HepG2 (cell line): Measurements from ENCODE around the gene CDK8. TPM values are rescaled to one million over a fixed set of nuclear protein-coding genes. Genes with fewer than 3 reads are reported as not detected.

Experiments
- ATAC-seq: fragments of 200-7000 bp; cut with Tn5 transposase; 3 replicates; pipeline ENCODE4 v1.9.1; 2020; ENCODE audit warnings: mild to moderate bottlenecking, moderate library complexity
- BruUV-seq: library from RNA; stranded (reverse); fragments of 400-500 nt; replicated peaks from 2 replicates; lab custom pipeline; 2021; lab: Mats Ljungman, UMichigan
- CTCF ChIA-PET: fragments of 300-600 bp; formaldehyde crosslinking; extraction: SDS; loops from one replicate; lab custom pipeline; 2021; ENCODE audit warnings: low total read pairs, inconsistent platforms, low intra/inter-chr PET ratio; lab: Yijun Ruan, JAX
- POLR2A ChIA-PET: fragments of 350-600 bp; sonication (Branson Sonifier 250); formaldehyde crosslinking; loops from one replicate; lab custom pipeline; 2020; ENCODE audit warnings: antibody characterized with exemption, inconsistent platforms; lab: Yijun Ruan, JAX
- DNase-seq: peaks from one replicate; pipeline ENCODE4 v3.0.0-alpha.2; 2015; ENCODE audit warnings: low spot score
- FAIRE-seq: peaks from 3 replicates; lab custom pipeline; 2011; peaks lifted over from hg19 to GRCh38; lab: Jason Lieb, UNC
- H2AFZ ChIP-seq: one replicate; pipeline ENCODE4 v1.6.1; 2011; ENCODE audit warnings: low read length, inconsistent platforms
- H3K27ac ChIP-seq: fragments of 300-600 bp; 3 replicates; pipeline ENCODE4 v1.8.0; 2011; ENCODE audit warnings: mixed run types, mild to moderate bottlenecking, mixed read lengths, low read length, inconsistent platforms; ENCODE audit not compliant: insufficient read depth; ENCODE audit errors: extremely low read length
- H3K27me3 ChIP-seq, 2 experiments: fragments of 200-600 bp in 1 of 2; 2 replicates in 1 of 2; 3 replicates in 1 of 2; pipeline versions ENCODE4 v1.6.0 to v1.8.0; 2011; ENCODE audit warnings: low read length in 2 of 2, mild to moderate bottlenecking in 2 of 2, moderate library complexity in 2 of 2, inconsistent platforms in 1 of 2; ENCODE audit not compliant: insufficient read depth in 2 of 2, control insufficient read depth in 1 of 2
- H3K36me3 ChIP-seq, 2 experiments: fragments of 200-600 bp in 1 of 2; replicated peaks in 1 of 2; 2 replicates in 1 of 2; 3 replicates in 1 of 2; pipeline versions ENCODE4 v1.5.1 to v1.8.0; 2011; ENCODE audit warnings: low read length in 2 of 2, inconsistent platforms in 1 of 2; ENCODE audit not compliant: insufficient read depth in 2 of 2, control insufficient read depth in 1 of 2
- H3K4me1 ChIP-seq: 2 replicates; pipeline ENCODE4 v1.5.1; 2012; ENCODE audit warnings: low read length, inconsistent platforms; ENCODE audit not compliant: insufficient read depth
- H3K4me2 ChIP-seq: 2 replicates; pipeline ENCODE4 v1.6.0; 2011; ENCODE audit warnings: low read depth, low read length, inconsistent platforms
- H3K4me3 ChIP-seq, 3 experiments: fragments of 200-600 bp in 1 of 3; sonication (generic), shearing (Covaris generic) in 1 of 3; replicated peaks in 1 of 3; 2 replicates each; pipeline ENCODE4 v1.5.1; 2011 to 2016; ENCODE audit warnings: low read length in 3 of 3, inconsistent platforms in 2 of 3, low read depth in 2 of 3, mild to moderate bottlenecking in 2 of 3, control low read depth in 1 of 3, mixed read lengths in 1 of 3; ENCODE audit not compliant: insufficient read depth in 1 of 3
- H3K79me2 ChIP-seq: one replicate; pipeline ENCODE4 v1.6.1; 2011; ENCODE audit warnings: low read length, inconsistent platforms; ENCODE audit not compliant: insufficient read depth
- H3K9ac ChIP-seq: 2 replicates; pipeline ENCODE4 v1.6.0; 2011; ENCODE audit warnings: mild to moderate bottlenecking, low read depth, low read length, inconsistent platforms; ENCODE audit not compliant: insufficient read depth
- H3K9me3 ChIP-seq: 2 replicates; pipeline ENCODE4 v1.5.1; 2012; ENCODE audit warnings: mild to moderate bottlenecking, low read length
- H4K20me1 ChIP-seq: 2 replicates; pipeline ENCODE4 v1.6.0; 2011; ENCODE audit warnings: inconsistent platforms, mild to moderate bottlenecking, low read length, moderate library complexity; ENCODE audit not compliant: insufficient read depth
- ARID3A ChIP-seq: IDR thresholded peaks from 2 replicates; pipeline ENCODE4 v1.6.1; 2012; ENCODE audit warnings: low read depth, low read length, improper control_type of control experiment
- BRF2 ChIP-seq: sonication (generic); formaldehyde crosslinking; IDR thresholded peaks from 2 replicates; pipeline ENCODE4 v1.8.1; 2022; ENCODE audit warnings: mild to moderate bottlenecking, missing genetic modification reagents
- EP300 ChIP-seq, 3 experiments: sonication (generic) in 1 of 3; formaldehyde crosslinking in 1 of 3; IDR thresholded peaks; 2 replicates each; pipeline versions ENCODE4 v1.5.1 to v1.6.1; 2011 to 2020; ENCODE audit warnings: low read depth in 2 of 3, low read length in 2 of 3, borderline replicate concordance in 1 of 3, improper control_type of control experiment in 1 of 3, mild to moderate bottlenecking in 1 of 3, missing genetic modification reagents in 1 of 3, moderate library complexity in 1 of 3
- FOXO1 ChIP-seq: sonication (generic); formaldehyde crosslinking; IDR thresholded peaks from 2 replicates; pipeline ENCODE4 v1.4.0; 2020; ENCODE audit warnings: missing genetic modification reagents
- GABPB1 ChIP-seq: IDR thresholded peaks from 2 replicates; pipeline ENCODE4 v1.6.1; 2016; ENCODE audit warnings: mild to moderate bottlenecking, missing genetic modification reagents, moderate library complexity, missing compliant biosample characterization
- GATA4 ChIP-seq: sonication (generic); IDR thresholded peaks from 2 replicates; pipeline ENCODE4 v1.6.1; 2016; ENCODE audit warnings: antibody characterized with exemption, low read depth, borderline replicate concordance
- HMG20A ChIP-seq: IDR thresholded peaks from 2 replicates; pipeline ENCODE4 v1.6.1; 2016; ENCODE audit warnings: borderline replicate concordance
- HNRNPLL ChIP-seq: fragments of 200-400 bp; formaldehyde crosslinking; IDR thresholded peaks from 2 replicates; pipeline ENCODE4 v1.6.1; 2017; ENCODE audit warnings: mild to moderate bottlenecking, low read depth, low read length; ENCODE audit not compliant: poor library complexity, severe bottlenecking
- KLF6 ChIP-seq: IDR thresholded peaks from 2 replicates; pipeline ENCODE4 v1.8.0; 2016; ENCODE audit warnings: missing biosample characterization, missing genetic modification reagents
- NFIB ChIP-seq: sonication (generic); formaldehyde crosslinking; IDR thresholded peaks from 2 replicates; pipeline ENCODE4 v1.9.0; 2021; ENCODE audit warnings: missing genetic modification reagents, mild to moderate bottlenecking, borderline replicate concordance
- NR3C1 ChIP-seq: sonication (generic); formaldehyde crosslinking; IDR thresholded peaks from 2 replicates; pipeline ENCODE4 v1.4.0; 2020; ENCODE audit warnings: missing genetic modification reagents
- ZBTB25 ChIP-seq: IDR thresholded peaks from 2 replicates; pipeline ENCODE4 v1.6.1; 2018; ENCODE audit warnings: missing genetic modification reagents
- ZNF224 ChIP-seq: sonication (generic); formaldehyde crosslinking; IDR thresholded peaks from 2 replicates; pipeline ENCODE4 v1.5.0; 2020; ENCODE audit warnings: mild to moderate bottlenecking, missing genetic modification reagents
- ZNF382 ChIP-seq: sonication (generic); formaldehyde crosslinking; IDR thresholded peaks from 2 replicates; pipeline ENCODE4 v1.5.0; 2020; ENCODE audit warnings: missing genetic modification reagents, mild to moderate bottlenecking, borderline replicate concordance
- ZNF572 ChIP-seq: sonication (generic); formaldehyde crosslinking; IDR thresholded peaks from 2 replicates; pipeline ENCODE4 v1.5.1; 2020; ENCODE audit warnings: mild to moderate bottlenecking, missing genetic modification reagents
- ZNF850 ChIP-seq: sonication (generic); formaldehyde crosslinking; conservative IDR thresholded peaks from 2 replicates; pipeline ENCODE4 v1.9.0; 2021; ENCODE audit warnings: mild to moderate bottlenecking, missing genetic modification reagents
- WGBS: methylation state at CpG from one replicate; pipeline ENCODE4 v1.1.6; 2017; ENCODE audit warnings: low lambda C conversion rate; 5-methylcytosine and 5-hydroxymethylcytosine counted together
- in situ Hi-C: cut with HindIII; loops from 2 replicates; pipeline ENCODE4 v1.10.0; 2017; ENCODE audit warnings: low pct_unique_long_range_greater_than_20kb; ENCODE audit not compliant: extremely low pct_ligation_motif_present
- intact Hi-C: fragments of 100-400 bp; cut with micrococcal nuclease; formaldehyde crosslinking; loops from one replicate; pipeline ENCODE4 v1.10.0; 2022; ENCODE audit not compliant: unreplicated experiment
- polyA plus RNA-seq, 8 experiments: library from polyadenylated mRNA; depleted of rRNA in 3 of 8; stranded (reverse) in 7 of 8; unstranded in 1 of 8; fragments of >200 nt; fragmentation: Illumina TruSeq in 4 of 8; extraction: Trizol in 4 of 8; gene quantifications; 2 replicates each; pipeline versions ENCODE4 v1.2.1 to v1.2.3, GENCODE V29; 2011 to 2016; ENCODE audit warnings: low read depth in 4 of 8, missing spikeins in 1 of 8, mixed read lengths in 1 of 8; ENCODE audit not compliant: insufficient read depth in 1 of 8
- total RNA-seq, 5 experiments: library from RNA; depleted of rRNA; stranded (reverse); fragments of >200 nt; fragmentation: Illumina TruSeq; extraction: Trizol; gene quantifications; 2 replicates each; pipeline ENCODE4 v1.2.3, GENCODE V29; 2016; ENCODE audit warnings: low read depth in 1 of 5

The CDK8 gene
- total and polyA plus RNA-seq, 2 of the 13 experiments (the other 11 are each of a cell fraction or from before 2014, with no cell fraction given): 15.8 to 16.4 TPM

GRCh38 chr13:26326562-26326961, 72.6 kb downstream of the CDK8 start:
- no TSS peak for BruUV-seq
- Histone ChIP-seq H3K27ac (no peak overlapping the region), H3K9me3 (no peaks in the 10 kb centered on the region), H2AFZ (no peak overlapping the region), H3K4me2 (no peak overlapping the region), H4K20me1 (peaks cover 8% of the 10 kb centered on the region; the same call in 1 of the 2 replicates), H3K36me3 (no peaks in the 10 kb centered on the region), H3K4me3 (no peak overlapping the region), H3K27me3 (no peaks in the 10 kb centered on the region), H3K79me2 (peaks cover 25% of the 10 kb centered on the region), H3K9ac (no peak overlapping the region), H3K4me1 (no peaks in the 10 kb centered on the region)
- FAIRE-seq: no peak
- 100% methylated on average over 2 of the region's 2 CpGs for WGBS
- DNase-seq: no peak
- CTCF ChIA-PET: no interaction called here
- intact Hi-C loops (no loop called here), in situ Hi-C loops (no loop called here)
- no peak for ATAC-seq
- no peak for TF ChIP-seq FOXO1 (CRISPR knock-in tag)
- TF ChIP-seq NR3C1 (CRISPR knock-in tag): no peak
- TF ChIP-seq GATA4: no peak
- no peak for TF ChIP-seq KLF6 (CRISPR knock-in tag)
- no peak for TF ChIP-seq ZBTB25 (CRISPR knock-in tag)
- no peak for TF ChIP-seq ZNF382 (CRISPR knock-in tag)
- TF ChIP-seq ARID3A: no peak
- no peak for TF ChIP-seq BRF2
- no peak for TF ChIP-seq ZNF572 (CRISPR knock-in tag)
- no peak for TF ChIP-seq GABPB1 (CRISPR knock-in tag)
- no peak for TF ChIP-seq HNRNPLL
- no peak for TF ChIP-seq EP300 (IDR thresholded peaks at IDR 0.05; ENCODE audit: low read depth in 2 of 2, low read length in 2 of 2)
- no peak for TF ChIP-seq EP300 (CRISPR knock-in tag; IDR thresholded peaks at IDR 0.05; ENCODE audit: borderline replicate concordance)
- no peak for TF ChIP-seq NFIB (CRISPR knock-in tag)
- TF ChIP-seq ZNF850 (CRISPR knock-in tag): no peak
- no peak for TF ChIP-seq HMG20A (CRISPR knock-in tag)
- TF ChIP-seq ZNF224 (CRISPR knock-in tag): no peak
- POLR2A ChIA-PET: no interaction called here
